Activated CD8-positive, alpha-beta memory T cell treated with anti-CD3 and anti-CD28 coated beads, Interleukin-2, amount 50 U/mL, for 1 hour (primary cell): ENCODE measurements around the gene MOB1A.

Experiments used
- DNase-seq: peaks from one replicate; pipeline ENCODE4 v3.0.0-alpha.2; 2020; ENCODE audit errors: extremely low read depth

The MOB1A gene

GRCh38 chr2:74103763-74104162, 74.9 kb downstream of the MOB1A start:
- DNase-seq = no peak
